H1 (cell line): ENCODE results near the gene IGFBP1. TPM values are rescaled to one million over a fixed set of nuclear protein-coding genes. Genes with fewer than 3 reads are reported as not detected.
A peak's percentile ranks its signal among the peaks of the same experiment; 100 is the strongest.

ENCODE experiments used
- CTCF ChIA-PET: fragments of 300-600 bp; sonication (Branson Sonifier 250); formaldehyde crosslinking; loops from one replicate; lab custom pipeline; 2021; ENCODE audit not compliant: partially characterized antibody; lab: Charles Lee
- POLR2A ChIA-PET: fragments of 300-600 bp; sonication (Branson Sonifier 250); formaldehyde crosslinking; loops from one replicate; lab custom pipeline; 2021; ENCODE audit warnings: inconsistent platforms; ENCODE audit not compliant: partially characterized antibody; lab: Charles Lee
- DNase-seq, 2 experiments: peaks; one replicate each; pipeline versions ENCODE4 v3.0.0 to v3.0.0-alpha.2; 2010 to 2022; ENCODE audit warnings: low spot score in 2 of 2, low read depth in 1 of 2, mixed read lengths in 1 of 2
- FAIRE-seq: peaks from 2 replicates; lab custom pipeline; 2011; peaks lifted over from hg19 to GRCh38; lab: Jason Lieb, UNC
- H2AFZ ChIP-seq: 2 replicates; pipeline ENCODE4 v1.8.1; 2012; ENCODE audit warnings: low read length, inconsistent platforms
- H2AK5ac ChIP-seq: 2 replicates; pipeline ENCODE4 v1.6.1; 2013; ENCODE audit warnings: low read depth, low read length
- H2BK120ac ChIP-seq: replicated peaks from 2 replicates; pipeline ENCODE3; 2013; ENCODE audit warnings: low read depth, low read length, inconsistent platforms
- H2BK12ac ChIP-seq: 2 replicates; pipeline ENCODE4 v1.6.1; 2013; ENCODE audit warnings: low read depth, low read length
- H2BK15ac ChIP-seq: 2 replicates; pipeline ENCODE4 v1.6.1; 2013; ENCODE audit warnings: low read length
- H2BK20ac ChIP-seq: 2 replicates; pipeline ENCODE4 v1.6.1; 2013; ENCODE audit warnings: low read length
- H2BK5ac ChIP-seq: 2 replicates; pipeline ENCODE4 v1.6.1; 2013; ENCODE audit warnings: low read depth, low read length
- H3K14ac ChIP-seq: 2 replicates; pipeline ENCODE4 v1.6.1; 2013; ENCODE audit warnings: inconsistent platforms; ENCODE audit not compliant: insufficient read length
- H3K18ac ChIP-seq: 2 replicates; pipeline ENCODE4 v1.6.1; 2013; ENCODE audit warnings: low read length; ENCODE audit errors: extremely low read depth
- H3K23ac ChIP-seq: 2 replicates; pipeline ENCODE4 v1.6.1; 2013; ENCODE audit warnings: inconsistent platforms; ENCODE audit not compliant: insufficient read length
- H3K23me2 ChIP-seq: 2 replicates; pipeline ENCODE4 v1.6.1; 2013; ENCODE audit warnings: low read depth, low read length
- H3K27ac ChIP-seq: 2 replicates; pipeline ENCODE4 v1.6.1; 2011; ENCODE audit warnings: low read depth, low read length, inconsistent platforms
- H3K27me3 ChIP-seq, 4 experiments: replicated peaks in 1 of 4; 1 replicate in 1 of 4; 2 replicates in 3 of 4; pipeline versions ENCODE4 v1.6.1 to v1.8.1; 2011 to 2013; ENCODE audit warnings: low read length in 3 of 4, mild to moderate bottlenecking in 3 of 4, inconsistent platforms in 2 of 4, mixed read lengths in 2 of 4, moderate library complexity in 1 of 4; ENCODE audit not compliant: control insufficient read depth in 3 of 4, insufficient read depth in 3 of 4; ENCODE audit errors: extremely low read depth in 1 of 4
- H3K36me3 ChIP-seq, 4 experiments: 2 replicates each; pipeline versions ENCODE4 v1.6.1 to v1.8.1; 2011 to 2013; ENCODE audit warnings: mild to moderate bottlenecking in 4 of 4, low read length in 3 of 4, moderate library complexity in 2 of 4, control low read depth in 1 of 4, inconsistent platforms in 1 of 4; ENCODE audit not compliant: insufficient read depth in 4 of 4, control insufficient read depth in 2 of 4
- H3K4ac ChIP-seq: replicated peaks from 2 replicates; pipeline ENCODE3; 2013; ENCODE audit warnings: low read length, low read depth, mixed read lengths, inconsistent platforms; ENCODE audit not compliant: insufficient read length
- H3K4me1 ChIP-seq, 4 experiments: replicated peaks in 1 of 4; 1 replicate in 1 of 4; 2 replicates in 3 of 4; pipeline versions ENCODE4 v1.6.1 to v1.8.1; 2011 to 2013; ENCODE audit warnings: low read length in 3 of 4, inconsistent platforms in 2 of 4, mixed read lengths in 1 of 4; ENCODE audit not compliant: insufficient read depth in 4 of 4, control insufficient read depth in 3 of 4
- H3K4me2 ChIP-seq, 2 experiments: 2 replicates each; pipeline versions ENCODE4 v1.6.1 to v1.8.1; 2011 to 2013; ENCODE audit warnings: low read depth in 2 of 2, low read length in 2 of 2, control low read depth in 1 of 2, inconsistent platforms in 1 of 2, mild to moderate bottlenecking in 1 of 2; ENCODE audit not compliant: insufficient read depth in 1 of 2
- H3K4me3 ChIP-seq, 4 experiments: fragments of 200-600, 300-600 bp in 1 of 4; sonication (generic), shearing (Covaris generic), sonication (Bioruptor Twin) in 1 of 4; 2 replicates each; pipeline versions ENCODE4 v1.5.1 to v1.8.1; 2011 to 2016; ENCODE audit warnings: low read length in 4 of 4, low read depth in 3 of 4, control low read depth in 2 of 4, inconsistent platforms in 2 of 4, mild to moderate bottlenecking in 2 of 4, mixed read lengths in 1 of 4, moderate library complexity in 1 of 4; ENCODE audit not compliant: insufficient read depth in 2 of 4; ENCODE audit errors: extremely low read depth in 1 of 4
- H3K56ac ChIP-seq: replicated peaks from 2 replicates; pipeline ENCODE3; 2013; ENCODE audit warnings: low read depth, mild to moderate bottlenecking, mixed read lengths, low read length, inconsistent platforms; ENCODE audit not compliant: insufficient read length
- H3K79me1 ChIP-seq: 2 replicates; pipeline ENCODE4 v1.6.1; 2013; ENCODE audit warnings: low read depth, low read length, control low read depth
- H3K79me2 ChIP-seq, 2 experiments: 2 replicates each; pipeline versions ENCODE4 v1.6.1 to v1.8.1; 2012 to 2013; ENCODE audit warnings: low read length in 2 of 2, mild to moderate bottlenecking in 2 of 2, inconsistent platforms in 1 of 2; ENCODE audit not compliant: insufficient read depth in 2 of 2, control insufficient read depth in 1 of 2
- H3K9ac ChIP-seq, 4 experiments: replicated peaks in 1 of 4; 1 replicate in 1 of 4; 2 replicates in 3 of 4; pipeline versions ENCODE4 v1.6.1 to v1.8.1; 2011 to 2013; ENCODE audit warnings: low read depth in 3 of 4, low read length in 3 of 4, control low read depth in 2 of 4, mild to moderate bottlenecking in 2 of 4, moderate library complexity in 2 of 4, inconsistent platforms in 1 of 4; ENCODE audit errors: extremely low read depth in 1 of 4
- H3K9me3 ChIP-seq, 2 experiments: 2 replicates each; pipeline versions ENCODE4 v1.6.1 to v1.8.1; 2012 to 2013; ENCODE audit warnings: mild to moderate bottlenecking in 2 of 2, moderate library complexity in 2 of 2, control low read depth in 1 of 2, inconsistent platforms in 1 of 2, low read depth in 1 of 2, low read length in 1 of 2, mixed read lengths in 1 of 2; ENCODE audit not compliant: insufficient read depth in 2 of 2
- H4K20me1 ChIP-seq, 2 experiments: replicated peaks in 1 of 2; 2 replicates each; pipeline versions ENCODE3 to v1.8.1; 2011 to 2013; ENCODE audit warnings: inconsistent platforms in 2 of 2, low read length in 2 of 2, mild to moderate bottlenecking in 1 of 2; ENCODE audit not compliant: insufficient read depth in 2 of 2, control insufficient read depth in 1 of 2
- H4K5ac ChIP-seq: 2 replicates; pipeline ENCODE4 v1.6.1; 2013; ENCODE audit warnings: low read length, low read depth, mixed read lengths, inconsistent platforms; ENCODE audit not compliant: insufficient read length
- H4K8ac ChIP-seq: 2 replicates; pipeline ENCODE4 v1.8.0; 2013; ENCODE audit warnings: mild to moderate bottlenecking, moderate library complexity, low read length, inconsistent platforms; ENCODE audit not compliant: insufficient read depth; ENCODE audit errors: extremely low read depth
- H4K91ac ChIP-seq: replicated peaks from 2 replicates; pipeline ENCODE3; 2013; ENCODE audit warnings: low read length, mixed read lengths, inconsistent platforms; ENCODE audit not compliant: insufficient read length
- BACH1 ChIP-seq: IDR thresholded peaks from 2 replicates; pipeline ENCODE4 v1.6.1; 2012; ENCODE audit warnings: low read length, improper control_type of control experiment
- CTBP2 ChIP-seq: IDR thresholded peaks from 2 replicates; pipeline ENCODE4 v1.7.0; 2011; ENCODE audit warnings: borderline replicate concordance, mild to moderate bottlenecking, moderate library complexity, mixed read lengths, low read length; ENCODE audit not compliant: insufficient read depth, insufficient read length
- FOSL1 ChIP-seq: IDR thresholded peaks from 2 replicates; pipeline ENCODE4 v1.6.1; 2011; ENCODE audit warnings: mild to moderate bottlenecking, low read depth, low read length, moderate library complexity; ENCODE audit not compliant: insufficient read depth
- RAD21 ChIP-seq, 2 experiments: IDR thresholded peaks in 1 of 2; conservative IDR thresholded peaks in 1 of 2; 2 replicates each; pipeline ENCODE4 v1.6.1; 2011; ENCODE audit warnings: low read depth in 2 of 2, low read length in 2 of 2, improper control_type of control experiment in 1 of 2, inconsistent platforms in 1 of 2, mild to moderate bottlenecking in 1 of 2, moderate library complexity in 1 of 2
- SAP30 ChIP-seq: fragments of 300-600 bp; sonication (generic); IDR thresholded peaks from 2 replicates; pipeline ENCODE4 v1.7.1; 2012; ENCODE audit warnings: low read length, moderate library complexity, mild to moderate bottlenecking, inconsistent platforms; ENCODE audit not compliant: insufficient read depth, insufficient replicate concordance
- SP2 ChIP-seq: IDR thresholded peaks from 2 replicates; pipeline ENCODE4 v1.6.1; 2012; ENCODE audit warnings: mild to moderate bottlenecking, low read length, inconsistent platforms
- SP4 ChIP-seq: IDR thresholded peaks from 2 replicates; pipeline ENCODE4 v1.6.1; 2012; ENCODE audit warnings: low read length, inconsistent platforms
- SRF ChIP-seq: IDR thresholded peaks from 2 replicates; pipeline ENCODE4 v1.6.1; 2011; ENCODE audit warnings: mild to moderate bottlenecking, low read depth, low read length, moderate library complexity
- WGBS, 2 experiments: shearing (Covaris generic) in 1 of 2; methylation state at CpG; one replicate each; pipeline versions ENCODE4 v1.1.6 to v1.1.7; 2013 to 2015; ENCODE audit warnings: low lambda C conversion rate in 2 of 2, mixed read lengths in 2 of 2, inconsistent platforms in 1 of 2, low coverage in 1 of 2, missing lambda C conversion rate in 1 of 2; ENCODE audit not compliant: insufficient replicate concordance in 2 of 2, insufficient coverage in 1 of 2, insufficient read length in 1 of 2; ENCODE audit errors: extremely low coverage in 1 of 2, missing lambda C conversion rate in 1 of 2; 5-methylcytosine and 5-hydroxymethylcytosine counted together
- polyA plus RNA-seq, 7 experiments: library from polyadenylated mRNA; depleted of rRNA in 3 of 7; stranded (reverse) in 5 of 7; unstranded in 2 of 7; fragments of >200 nt in 5 of 7; fragments of 200-250 nt in 2 of 7; gene quantifications; 1 replicate in 5 of 7; 2 replicates in 1 of 7; 4 replicates in 1 of 7; pipeline versions ENCODE4 v1.2.1 to v1.2.3, GENCODE V29; 2011 to 2013; ENCODE audit warnings: missing spikeins in 2 of 7, mixed read lengths in 2 of 7
- total RNA-seq: library from RNA; stranded (reverse); fragmentation: NEBNext Ultra II Directional; extraction: Animal tissue kit (Norgen Biotek cat#: 25700); gene quantifications from 2 replicates; pipeline ENCODE4 v1.2.1, GENCODE V29; 2021

The IGFBP1 gene
- total and polyA plus RNA-seq, 2 of the 8 experiments (the other 6 are each of a cell fraction or from before 2014, with no cell fraction given) = not detected

- H2BK15ac ChIP-seq = peak within 1 kb of the TSS; percentile 66; the same call in 1 of the 2 replicates
- no peak within 1 kb of the TSS for H2AK5ac ChIP-seq
- peaks cover 14% of the 10 kb centered on the region for H3K23me2 ChIP-seq
- H3K79me1 ChIP-seq = no peaks in the 10 kb centered on the region
- H4K91ac ChIP-seq = peak within 1 kb of the TSS; percentile 51
- no peak within 1 kb of the TSS; the same call in 1 of the 2 replicates for H2BK5ac ChIP-seq
- H3K27ac ChIP-seq = no peak within 1 kb of the TSS
- no peak within 1 kb of the TSS for H2BK20ac ChIP-seq
- H4K5ac ChIP-seq = no peak within 1 kb of the TSS
- no peak within 1 kb of the TSS; the same call in 1 of the 2 replicates for H4K8ac ChIP-seq
- peak within 1 kb of the TSS; percentile 63; the same call in 1 of the 2 replicates for H2AFZ ChIP-seq
- no peak within 1 kb of the TSS for H2BK120ac ChIP-seq
- H4K20me1 ChIP-seq = peaks cover 2% of the 10 kb centered on the region in 2 experiments
- H3K9me3 ChIP-seq = no peaks in the 10 kb centered on the region
- no peak within 1 kb of the TSS for H3K23ac ChIP-seq
- WGBS, 2 experiments = 2% methylated on average over 82 of the region's 111 CpGs; no CpG with 5 or more reads in 1 of the 2 experiments
- POLR2A ChIA-PET = interaction anchor here (1.2 to 1.3 kb wide), 2 partner anchors 32 to 56 kb away, joined by 3 to 5 read pairs; partner anchors contain the start of gene IGFBP1
- peak within 1 kb of the TSS; percentile 29 to 44 (median 40); a peak in 5 of 7 replicates for H3K9ac ChIP-seq
- H3K4ac ChIP-seq = no peak within 1 kb of the TSS
- FAIRE-seq (no peak), DNase-seq (peak in 1 of 2 experiments; percentile 76)
- H3K4me2 ChIP-seq = peak within 1 kb of the TSS; percentile 78 to 87
- H3K36me3 ChIP-seq = peaks cover 0 to 6% (median 0%) of the 10 kb centered on the region in 4 experiments; a peak in 3 of 8 replicates
- no peaks in the 10 kb centered on the region for H3K79me2 ChIP-seq
- no peak within 1 kb of the TSS for H3K56ac ChIP-seq
- peaks cover 14 to 48% (median 37%) of the 10 kb centered on the region in 4 experiments for H3K27me3 ChIP-seq
- H3K14ac ChIP-seq = no peak within 1 kb of the TSS
- peak within 1 kb of the TSS; percentile 95; the same call in 1 of the 2 replicates for H3K18ac ChIP-seq
- H2BK12ac ChIP-seq = peak within 1 kb of the TSS; percentile 82; the same call in 1 of the 2 replicates
- CTCF ChIA-PET = interaction anchor here (0.6 to 15.3 kb wide), 23 partner anchors 8 to 1913 kb away, joined by 3 to 242 read pairs (median 6); no protein-coding TSS in a partner anchor
- H3K4me1 ChIP-seq = peaks cover 6 to 30% (median 12%) of the 10 kb centered on the region in 4 experiments; a peak in 6 of 7 replicates
- H3K4me3 ChIP-seq = peak within 1 kb of the TSS; percentile 43 to 67 (median 56)
- TF ChIP-seq FOSL1 (no peak), SRF (no peak), SP4 (no peak), RAD21 (IDR thresholded peaks at IDR 0.05 in 1 of 2, conservative IDR thresholded peaks at IDR 0.05 in 1 of 2; ENCODE audit: low read depth in 2 of 2, low read length in 2 of 2) (no peak), CTBP2 (peak; percentile 35), SAP30 (no peak), SP2 (no peak), BACH1 (peak; percentile 14)
Measured at GRCh38 chr7:45920502-45921380, 32.5 kb downstream of the IGFBP1 start, which contains the start of gene IGFBP3. IGFBP3 (minus strand) TSS chr7:45921272; CDS start chr7:45921140, 132 bp downstream.
